SK-N-MC (cell line): ENCODE data around the gene PTTG2.

Source experiments
- EZH2 ChIP-seq: fragments of 200-600 bp; sonication (generic); IDR thresholded peaks from one replicate; pipeline ENCODE4 v1.6.1; 2017; ENCODE audit warnings: antibody characterized with exemption
- POLR2AphosphoS5 ChIP-seq: IDR thresholded peaks from 2 replicates; pipeline ENCODE4 v1.6.1; 2012; ENCODE audit warnings: mild to moderate bottlenecking, low read depth, low read length, borderline replicate concordance

- TF ChIP-seq EZH2 (no peak), POLR2AphosphoS5 (no peak)
Measured at GRCh38 chr4:37994569-37994968, 34.4 kb downstream of the PTTG2 start.
